HepG2 (cell line): ENCODE measurements around the gene TMEM141.

Experiments used
- CREB1 ChIP-seq, 2 experiments: fragments of 450-650 bp in 1 of 2; IDR thresholded peaks; 2 replicates each; pipeline ENCODE4 v1.6.1; 2016 to 2017; ENCODE audit warnings: control low read depth in 1 of 2, mild to moderate bottlenecking in 1 of 2, missing compliant biosample characterization in 1 of 2, missing genetic modification characterization in 1 of 2
- ETV6 ChIP-seq: sonication (generic); formaldehyde crosslinking; conservative IDR thresholded peaks from 2 replicates; pipeline ENCODE4 v1.4.0; 2020; ENCODE audit warnings: missing genetic modification reagents
- HDAC6 ChIP-seq: fragments of 200-600 bp; sonication (generic); IDR thresholded peaks from 2 replicates; pipeline ENCODE4 v1.7.0; 2017; ENCODE audit warnings: mild to moderate bottlenecking, antibody characterized with exemption, low read length, low read depth
- MYC ChIP-seq: sonication (generic); formaldehyde crosslinking; IDR thresholded peaks from 2 replicates; pipeline ENCODE4 v1.9.0; 2021; ENCODE audit warnings: missing genetic modification reagents, borderline replicate concordance
- NFRKB ChIP-seq: fragments of 450-650 bp; IDR thresholded peaks from 2 replicates; pipeline ENCODE4 v1.6.1; 2017
- ZNF251 ChIP-seq: sonication (generic); formaldehyde crosslinking; IDR thresholded peaks from 2 replicates; pipeline ENCODE4 v1.9.0; 2021; ENCODE audit warnings: mild to moderate bottlenecking, missing genetic modification reagents
- ZNF274 ChIP-seq: sonication (generic); formaldehyde crosslinking; IDR thresholded peaks from 2 replicates; pipeline ENCODE4 v1.5.1; 2020; ENCODE audit warnings: mild to moderate bottlenecking, missing genetic modification reagents
- TF ChIP-seq, protein P1 (sequence below): sonication (generic); formaldehyde crosslinking; IDR thresholded peaks from 2 replicates; pipeline ENCODE4 v1.5.1; 2020; ENCODE audit warnings: missing genetic modification reagents, mild to moderate bottlenecking, borderline replicate concordance
- TF ChIP-seq, protein P2 (sequence below): sonication (generic); formaldehyde crosslinking; IDR thresholded peaks from 2 replicates; pipeline ENCODE4 v1.5.1; 2020; ENCODE audit warnings: mild to moderate bottlenecking, missing genetic modification reagents
- TF ChIP-seq, protein P3 (sequence below): sonication (generic); formaldehyde crosslinking; IDR thresholded peaks from 2 replicates; pipeline ENCODE4 v1.4.0; 2020; ENCODE audit warnings: mild to moderate bottlenecking, missing genetic modification reagents
- TF ChIP-seq, protein P4 (sequence below), 2 experiments: fragments of 450-650 bp in 1 of 2; sonication (generic) in 1 of 2; formaldehyde crosslinking; IDR thresholded peaks; 2 replicates each; pipeline versions ENCODE4 v1.5.0 to v1.8.0; 2020 to 2022; ENCODE audit warnings: mild to moderate bottlenecking in 1 of 2, missing genetic modification reagents in 1 of 2
- TF ChIP-seq, protein P5 (sequence below): sonication (generic); formaldehyde crosslinking; IDR thresholded peaks from 2 replicates; pipeline ENCODE4 v1.5.0; 2020; ENCODE audit warnings: missing genetic modification reagents
- TF ChIP-seq, protein P6 (sequence below): sonication (generic); formaldehyde crosslinking; IDR thresholded peaks from 2 replicates; pipeline ENCODE4 v1.5.0; 2020; ENCODE audit warnings: mild to moderate bottlenecking, missing genetic modification reagents, moderate library complexity

DNA sequence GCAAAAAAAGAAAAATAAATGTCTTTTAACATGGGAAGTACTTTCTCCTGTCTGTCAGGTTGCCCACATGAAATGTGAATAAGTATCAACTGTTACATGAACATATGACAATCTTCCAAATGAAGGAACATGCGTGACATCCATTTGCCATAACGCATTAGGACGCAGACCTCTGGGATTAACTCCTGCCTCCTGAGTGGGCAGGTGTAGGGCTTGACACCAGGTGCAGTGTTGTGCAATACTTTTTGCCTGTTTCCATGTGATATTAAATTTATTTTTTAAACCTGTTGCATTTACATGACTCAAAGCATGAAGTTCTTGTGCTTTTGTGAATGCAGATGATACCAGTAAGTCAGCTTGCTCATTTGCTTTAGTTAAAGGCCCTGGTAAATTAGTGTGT, 8.7 kb upstream of the TMEM141 start:
- TF ChIP-seq CREB1 (IDR thresholded peaks at IDR 0.05) (no peak), CREB1 (CRISPR knock-in tag; IDR thresholded peaks at IDR 0.05) (no peak), ZNF274 (CRISPR knock-in tag) (no peak), NFRKB (no peak), ZNF251 (CRISPR knock-in tag) (no peak), HDAC6 (no peak), MYC (CRISPR knock-in tag) (no peak), ETV6 (CRISPR knock-in tag) (no peak)
- TF ChIP-seq, protein P1, sequence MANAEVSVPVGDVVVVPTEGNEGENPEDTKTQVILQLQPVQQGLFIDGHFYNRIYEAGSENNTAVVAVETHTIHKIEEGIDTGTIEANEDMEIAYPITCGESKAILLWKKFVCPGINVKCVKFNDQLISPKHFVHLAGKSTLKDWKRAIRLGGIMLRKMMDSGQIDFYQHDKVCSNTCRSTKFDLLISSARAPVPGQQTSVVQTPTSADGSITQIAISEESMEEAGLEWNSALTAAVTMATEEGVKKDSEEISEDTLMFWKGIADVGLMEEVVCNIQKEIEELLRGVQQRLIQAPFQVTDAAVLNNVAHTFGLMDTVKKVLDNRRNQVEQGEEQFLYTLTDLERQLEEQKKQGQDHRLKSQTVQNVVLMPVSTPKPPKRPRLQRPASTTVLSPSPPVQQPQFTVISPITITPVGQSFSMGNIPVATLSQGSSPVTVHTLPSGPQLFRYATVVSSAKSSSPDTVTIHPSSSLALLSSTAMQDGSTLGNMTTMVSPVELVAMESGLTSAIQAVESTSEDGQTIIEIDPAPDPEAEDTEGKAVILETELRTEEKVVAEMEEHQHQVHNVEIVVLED = no peak
- TF ChIP-seq, protein P2, sequence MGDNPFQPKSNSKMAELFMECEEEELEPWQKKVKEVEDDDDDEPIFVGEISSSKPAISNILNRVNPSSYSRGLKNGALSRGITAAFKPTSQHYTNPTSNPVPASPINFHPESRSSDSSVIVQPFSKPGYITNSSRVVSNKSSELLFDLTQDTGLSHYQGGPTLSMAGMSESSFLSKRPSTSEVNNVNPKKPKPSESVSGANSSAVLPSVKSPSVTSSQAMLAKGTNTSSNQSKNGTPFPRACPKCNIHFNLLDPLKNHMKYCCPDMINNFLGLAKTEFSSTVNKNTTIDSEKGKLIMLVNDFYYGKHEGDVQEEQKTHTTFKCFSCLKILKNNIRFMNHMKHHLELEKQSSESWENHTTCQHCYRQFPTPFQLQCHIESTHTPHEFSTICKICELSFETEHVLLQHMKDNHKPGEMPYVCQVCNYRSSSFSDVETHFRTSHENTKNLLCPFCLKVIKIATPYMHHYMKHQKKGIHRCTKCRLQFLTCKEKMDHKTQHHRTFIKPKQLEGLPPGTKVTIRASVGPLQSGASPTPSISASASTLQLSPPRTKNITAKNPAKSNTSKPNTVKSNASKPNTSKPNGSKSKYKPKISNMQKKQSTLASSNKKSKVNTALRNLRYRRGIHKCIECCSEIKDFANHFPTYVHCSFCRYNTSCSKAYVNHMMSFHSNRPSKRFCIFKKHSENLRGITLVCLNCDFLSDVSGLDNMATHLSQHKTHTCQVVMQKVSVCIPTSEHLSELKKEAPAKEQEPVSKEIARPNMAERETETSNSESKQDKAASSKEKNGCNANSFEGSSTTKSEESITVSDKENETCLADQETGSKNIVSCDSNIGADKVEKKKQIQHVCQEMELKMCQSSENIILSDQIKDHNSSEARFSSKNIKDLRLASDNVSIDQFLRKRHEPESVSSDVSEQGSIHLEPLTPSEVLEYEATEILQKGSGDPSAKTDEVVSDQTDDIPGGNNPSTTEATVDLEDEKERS (CRISPR knock-in tag) = no peak
- TF ChIP-seq, protein P3, sequence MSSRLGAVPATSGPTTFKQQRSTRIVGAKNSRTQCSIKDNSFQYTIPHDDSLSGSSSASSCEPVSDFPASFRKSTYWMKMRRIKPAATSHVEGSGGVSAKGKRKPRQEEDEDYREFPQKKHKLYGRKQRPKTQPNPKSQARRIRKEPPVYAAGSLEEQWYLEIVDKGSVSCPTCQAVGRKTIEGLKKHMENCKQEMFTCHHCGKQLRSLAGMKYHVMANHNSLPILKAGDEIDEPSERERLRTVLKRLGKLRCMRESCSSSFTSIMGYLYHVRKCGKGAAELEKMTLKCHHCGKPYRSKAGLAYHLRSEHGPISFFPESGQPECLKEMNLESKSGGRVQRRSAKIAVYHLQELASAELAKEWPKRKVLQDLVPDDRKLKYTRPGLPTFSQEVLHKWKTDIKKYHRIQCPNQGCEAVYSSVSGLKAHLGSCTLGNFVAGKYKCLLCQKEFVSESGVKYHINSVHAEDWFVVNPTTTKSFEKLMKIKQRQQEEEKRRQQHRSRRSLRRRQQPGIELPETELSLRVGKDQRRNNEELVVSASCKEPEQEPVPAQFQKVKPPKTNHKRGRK = no peak
- TF ChIP-seq, protein P4, sequence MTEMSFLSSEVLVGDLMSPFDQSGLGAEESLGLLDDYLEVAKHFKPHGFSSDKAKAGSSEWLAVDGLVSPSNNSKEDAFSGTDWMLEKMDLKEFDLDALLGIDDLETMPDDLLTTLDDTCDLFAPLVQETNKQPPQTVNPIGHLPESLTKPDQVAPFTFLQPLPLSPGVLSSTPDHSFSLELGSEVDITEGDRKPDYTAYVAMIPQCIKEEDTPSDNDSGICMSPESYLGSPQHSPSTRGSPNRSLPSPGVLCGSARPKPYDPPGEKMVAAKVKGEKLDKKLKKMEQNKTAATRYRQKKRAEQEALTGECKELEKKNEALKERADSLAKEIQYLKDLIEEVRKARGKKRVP (CRISPR knock-in tag; IDR thresholded peaks at IDR 0.05) = no peak
- TF ChIP-seq, protein P5, sequence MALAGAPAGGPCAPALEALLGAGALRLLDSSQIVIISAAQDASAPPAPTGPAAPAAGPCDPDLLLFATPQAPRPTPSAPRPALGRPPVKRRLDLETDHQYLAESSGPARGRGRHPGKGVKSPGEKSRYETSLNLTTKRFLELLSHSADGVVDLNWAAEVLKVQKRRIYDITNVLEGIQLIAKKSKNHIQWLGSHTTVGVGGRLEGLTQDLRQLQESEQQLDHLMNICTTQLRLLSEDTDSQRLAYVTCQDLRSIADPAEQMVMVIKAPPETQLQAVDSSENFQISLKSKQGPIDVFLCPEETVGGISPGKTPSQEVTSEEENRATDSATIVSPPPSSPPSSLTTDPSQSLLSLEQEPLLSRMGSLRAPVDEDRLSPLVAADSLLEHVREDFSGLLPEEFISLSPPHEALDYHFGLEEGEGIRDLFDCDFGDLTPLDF (CRISPR knock-in tag) = no peak
- TF ChIP-seq, protein P6, sequence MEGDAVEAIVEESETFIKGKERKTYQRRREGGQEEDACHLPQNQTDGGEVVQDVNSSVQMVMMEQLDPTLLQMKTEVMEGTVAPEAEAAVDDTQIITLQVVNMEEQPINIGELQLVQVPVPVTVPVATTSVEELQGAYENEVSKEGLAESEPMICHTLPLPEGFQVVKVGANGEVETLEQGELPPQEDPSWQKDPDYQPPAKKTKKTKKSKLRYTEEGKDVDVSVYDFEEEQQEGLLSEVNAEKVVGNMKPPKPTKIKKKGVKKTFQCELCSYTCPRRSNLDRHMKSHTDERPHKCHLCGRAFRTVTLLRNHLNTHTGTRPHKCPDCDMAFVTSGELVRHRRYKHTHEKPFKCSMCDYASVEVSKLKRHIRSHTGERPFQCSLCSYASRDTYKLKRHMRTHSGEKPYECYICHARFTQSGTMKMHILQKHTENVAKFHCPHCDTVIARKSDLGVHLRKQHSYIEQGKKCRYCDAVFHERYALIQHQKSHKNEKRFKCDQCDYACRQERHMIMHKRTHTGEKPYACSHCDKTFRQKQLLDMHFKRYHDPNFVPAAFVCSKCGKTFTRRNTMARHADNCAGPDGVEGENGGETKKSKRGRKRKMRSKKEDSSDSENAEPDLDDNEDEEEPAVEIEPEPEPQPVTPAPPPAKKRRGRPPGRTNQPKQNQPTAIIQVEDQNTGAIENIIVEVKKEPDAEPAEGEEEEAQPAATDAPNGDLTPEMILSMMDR = no peak
